ENCODE data around the gene UGP2. TPM values are rescaled to one million over a fixed set of nuclear protein-coding genes. Genes with fewer than 3 reads are reported as not detected.
A peak's percentile ranks its signal among the peaks of the same experiment; 100 is the strongest.

UGP2 gene
- total RNA-seq, 2 experiments from 2014 or later: 98.4 to 144 TPM

DNA sequence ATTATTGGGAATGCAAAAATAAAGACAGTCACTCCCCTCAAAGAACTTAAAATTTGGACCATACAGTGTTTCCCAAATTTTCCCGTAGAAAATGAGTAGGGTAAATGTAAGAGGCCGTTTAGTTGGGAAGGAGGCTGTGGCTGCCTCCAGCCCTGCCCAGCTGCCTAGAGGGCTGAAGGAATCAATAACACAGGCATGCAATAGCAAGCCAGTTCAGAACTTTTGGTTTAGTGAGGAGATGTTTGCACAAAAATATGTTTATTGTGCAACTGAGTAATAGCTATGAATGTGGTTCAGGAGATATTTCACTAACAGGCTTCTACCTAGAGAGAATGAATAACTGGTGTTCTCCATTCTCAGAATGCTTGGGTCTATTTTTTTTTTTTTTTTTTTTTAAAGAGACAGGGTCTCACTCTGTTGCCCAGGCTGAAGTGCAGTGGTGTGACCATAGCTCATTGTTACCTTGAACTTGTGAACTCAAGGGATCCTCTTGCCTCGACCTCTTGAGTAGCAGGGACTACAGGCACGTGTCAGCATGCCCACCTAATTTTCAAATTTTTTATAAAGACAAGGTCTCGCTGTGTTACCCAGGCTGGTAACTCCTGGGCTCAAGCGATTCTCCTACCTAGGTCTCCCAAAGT lies 23.6 kb downstream of the UGP2 start:
- H3K36me3 Mint-ChIP-seq (ENCODE audit: low read depth): peaks cover 25% of the 10 kb centered on the region
- CTCF ChIA-PET: interaction anchor here (0.6 to 2.5 kb wide), 7 partner anchors 9 to 167 kb away, joined by 3 to 11 read pairs (median 4); no protein-coding TSS in a partner anchor
- H3K4me3 Mint-ChIP-seq: no peak overlapping the region
- H3K4me1 Mint-ChIP-seq: peaks cover 41% of the 10 kb centered on the region
- no peaks in the 10 kb centered on the region for H3K27me3 Mint-ChIP-seq
- ATAC-seq (no peak), DNase-seq (no peak)
- POLR2A ChIA-PET: interaction anchor here (1.0 kb wide), 1 partner anchor 24 kb away, joined by 6 read pairs; the partner anchor contains the start of gene UGP2
- H3K9me3 Mint-ChIP-seq (ENCODE audit: low read depth): no peaks in the 10 kb centered on the region
- H3K27ac Mint-ChIP-seq: no peak overlapping the region
- intact Hi-C loops (cut with DNase I, micrococcal nuclease): loop anchor here in 1 of 2 experiments (2.0 kb wide), 1 partner anchor 24 kb away; no protein-coding TSS in a partner anchor

DNA sequence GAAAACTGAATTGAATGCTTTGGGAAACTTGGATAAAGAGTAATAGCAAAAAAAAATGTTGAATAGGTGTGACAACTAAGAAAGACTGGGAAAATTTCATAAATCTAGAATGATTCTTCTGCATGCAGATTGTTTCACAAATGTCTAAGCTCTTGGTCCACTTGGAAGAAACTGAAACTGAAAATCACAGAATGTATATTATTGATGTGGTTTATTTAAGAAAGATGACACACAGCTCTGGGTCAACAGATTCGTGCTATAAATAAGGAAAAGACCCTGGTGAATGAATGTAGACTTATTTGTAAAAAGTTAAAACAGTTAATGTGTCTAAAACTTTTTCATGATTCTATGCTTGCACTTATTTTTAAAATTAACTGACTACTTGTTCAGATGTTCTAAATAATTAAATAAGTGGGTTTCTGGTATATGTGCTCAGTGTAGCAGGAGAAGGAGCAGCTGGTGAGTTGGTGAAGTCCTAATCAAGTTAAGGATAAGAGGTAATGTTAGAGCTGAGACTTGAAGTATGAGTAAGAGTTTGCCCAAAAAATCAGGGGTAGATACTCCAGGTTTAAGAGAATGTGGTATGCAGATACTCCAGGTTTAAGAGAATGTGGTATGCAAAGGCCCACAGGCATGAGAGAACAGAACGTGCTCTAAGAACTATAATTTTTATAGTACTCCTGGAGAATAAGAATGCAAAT lies 24.5 kb downstream of the UGP2 start:
- H3K9me3 Mint-ChIP-seq (ENCODE audit: low read depth): no peaks in the 10 kb centered on the region
- CTCF ChIA-PET: interaction anchor here (0.6 to 1.7 kb wide), 9 partner anchors 8 to 812 kb away, joined by 3 to 6 read pairs (median 4); no protein-coding TSS in a partner anchor
- ATAC-seq (no peak), DNase-seq (no peak)
- POLR2A ChIA-PET: interaction anchor here (1.0 kb wide), 1 partner anchor 25 kb away, joined by 6 read pairs; the partner anchor contains the start of gene UGP2
- no peaks in the 10 kb centered on the region for H3K27me3 Mint-ChIP-seq
- peaks cover 39% of the 10 kb centered on the region for H3K4me1 Mint-ChIP-seq
- peaks cover 26% of the 10 kb centered on the region for H3K36me3 Mint-ChIP-seq (ENCODE audit: low read depth)
- H3K4me3 Mint-ChIP-seq: no peak overlapping the region
- intact Hi-C loops (cut with DNase I, micrococcal nuclease): no loop called here
- H3K27ac Mint-ChIP-seq: no peak overlapping the region

DNA sequence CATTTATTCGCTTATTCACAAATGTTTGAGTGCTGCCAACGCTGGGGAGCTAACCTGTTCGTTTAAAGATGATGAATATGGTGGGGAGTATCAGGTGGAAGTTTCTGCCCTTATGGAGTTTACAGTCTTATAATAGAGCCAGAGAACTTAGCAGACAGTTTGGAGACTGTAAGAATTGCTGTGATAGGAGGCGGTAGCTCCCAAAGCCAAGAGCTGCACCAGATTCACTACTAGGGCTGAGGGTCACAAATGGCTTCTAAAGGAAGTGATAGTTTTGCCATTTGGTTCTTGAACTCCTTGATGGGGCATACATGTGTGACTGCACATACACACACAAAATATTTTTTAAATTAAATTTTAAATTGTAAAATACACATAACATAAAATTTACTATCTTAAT lies 29.0 kb downstream of the UGP2 start:
- Mint-ChIP-seq H3K4me3 (no peak overlapping the region), H3K27ac (no peak overlapping the region), H3K27me3 (no peaks in the 10 kb centered on the region), H3K9me3 (ENCODE audit: low read depth) (peaks cover 3% of the 10 kb centered on the region), H3K4me1 (peaks cover 24% of the 10 kb centered on the region), H3K36me3 (ENCODE audit: low read depth) (peaks cover 36% of the 10 kb centered on the region)
- DNase-seq (no peak), ATAC-seq (no peak)
- intact Hi-C loops (cut with DNase I, micrococcal nuclease): no loop called here
- ChIA-PET CTCF (interaction anchor here (1.8 kb wide), 1 partner anchor 10 kb away, joined by 4 read pairs; no protein-coding TSS in a partner anchor), POLR2A (no interaction called here)

DNA sequence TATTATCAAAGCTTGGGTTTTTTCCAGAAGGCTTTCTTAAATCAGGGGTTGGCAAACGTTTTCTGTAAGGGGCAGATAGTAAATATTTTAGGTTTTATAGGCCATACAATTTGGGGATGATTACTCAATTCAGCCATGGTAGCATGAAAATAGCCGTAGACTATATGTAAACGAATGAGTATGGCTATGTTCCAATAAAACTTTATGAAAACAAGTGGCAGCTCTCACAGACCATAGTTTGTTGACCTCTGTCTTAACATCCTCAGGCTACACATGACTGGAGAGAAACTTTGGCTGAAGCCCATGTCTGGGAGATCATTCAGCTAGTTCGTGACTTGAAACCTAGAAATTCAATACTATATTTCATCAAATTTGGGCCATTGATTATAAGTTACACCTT lies 30.2 kb downstream of the UGP2 start:
- ATAC-seq (no peak), DNase-seq (no peak)
- H3K9me3 Mint-ChIP-seq (ENCODE audit: low read depth): peaks cover 3% of the 10 kb centered on the region
- peaks cover 20% of the 10 kb centered on the region for H3K4me1 Mint-ChIP-seq
- ChIA-PET CTCF (interaction anchor here (1.9 kb wide), 1 partner anchor 11 kb away, joined by 5 read pairs; no protein-coding TSS in a partner anchor), POLR2A (no interaction called here)
- peaks cover 39% of the 10 kb centered on the region for H3K36me3 Mint-ChIP-seq (ENCODE audit: low read depth)
- no peak overlapping the region for H3K4me3 Mint-ChIP-seq
- H3K27ac Mint-ChIP-seq: no peak overlapping the region
- no peaks in the 10 kb centered on the region for H3K27me3 Mint-ChIP-seq
- intact Hi-C loops (cut with DNase I, micrococcal nuclease): no loop called here

DNA sequence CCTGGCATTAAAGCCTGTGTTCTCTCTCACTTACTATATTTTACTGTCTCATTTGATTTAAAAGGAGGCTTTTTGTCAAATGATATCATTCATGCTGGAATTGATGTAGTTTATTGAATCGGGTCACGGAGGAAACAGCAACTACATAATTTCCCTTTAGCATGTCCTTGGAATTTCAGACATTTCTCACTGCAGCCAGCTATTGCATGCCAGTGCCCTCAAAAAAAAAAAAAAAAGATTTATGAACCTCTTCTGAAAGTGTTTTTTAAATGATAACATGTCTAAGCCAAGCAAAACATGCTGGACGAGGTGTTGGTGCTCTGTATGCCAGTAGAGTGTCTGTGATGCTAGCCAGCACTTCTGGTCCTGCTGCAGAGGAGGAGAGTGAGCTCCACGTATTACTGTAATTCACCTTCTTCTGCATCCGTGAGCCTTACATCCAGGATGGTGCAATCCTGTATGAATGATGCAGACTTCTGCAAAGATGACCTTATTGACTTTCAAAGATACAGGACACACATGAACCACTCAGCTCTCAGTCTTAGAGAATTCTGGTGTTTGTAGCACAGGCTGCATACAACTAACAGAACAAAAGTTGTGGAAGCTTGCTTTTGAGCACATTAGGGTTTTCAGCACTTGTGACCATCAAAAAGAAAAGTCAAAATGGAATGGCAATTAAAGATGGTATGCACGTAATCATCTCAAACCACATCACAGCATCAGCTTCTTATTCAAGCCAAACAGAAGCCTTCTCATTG lies 31.1 kb downstream of the UGP2 start:
- Mint-ChIP-seq H3K27me3 (no peaks in the 10 kb centered on the region), H3K9me3 (ENCODE audit: low read depth) (peaks cover 3% of the 10 kb centered on the region), H3K36me3 (ENCODE audit: low read depth) (peaks cover 45% of the 10 kb centered on the region), H3K4me1 (peaks cover 20% of the 10 kb centered on the region), H3K4me3 (no peak overlapping the region), H3K27ac (no peak overlapping the region)
- DNase-seq (no peak), ATAC-seq (no peak)
- CTCF ChIA-PET: interaction anchor here (0.9 to 1.9 kb wide), 2 partner anchors 10 to 15 kb away, joined by 3 to 5 read pairs; no protein-coding TSS in a partner anchor
- POLR2A ChIA-PET: interaction anchor here (0.7 kb wide), 1 partner anchor 17 kb away, joined by 4 read pairs; no protein-coding TSS in a partner anchor
- intact Hi-C loops (cut with DNase I, micrococcal nuclease): no loop called here

DNA sequence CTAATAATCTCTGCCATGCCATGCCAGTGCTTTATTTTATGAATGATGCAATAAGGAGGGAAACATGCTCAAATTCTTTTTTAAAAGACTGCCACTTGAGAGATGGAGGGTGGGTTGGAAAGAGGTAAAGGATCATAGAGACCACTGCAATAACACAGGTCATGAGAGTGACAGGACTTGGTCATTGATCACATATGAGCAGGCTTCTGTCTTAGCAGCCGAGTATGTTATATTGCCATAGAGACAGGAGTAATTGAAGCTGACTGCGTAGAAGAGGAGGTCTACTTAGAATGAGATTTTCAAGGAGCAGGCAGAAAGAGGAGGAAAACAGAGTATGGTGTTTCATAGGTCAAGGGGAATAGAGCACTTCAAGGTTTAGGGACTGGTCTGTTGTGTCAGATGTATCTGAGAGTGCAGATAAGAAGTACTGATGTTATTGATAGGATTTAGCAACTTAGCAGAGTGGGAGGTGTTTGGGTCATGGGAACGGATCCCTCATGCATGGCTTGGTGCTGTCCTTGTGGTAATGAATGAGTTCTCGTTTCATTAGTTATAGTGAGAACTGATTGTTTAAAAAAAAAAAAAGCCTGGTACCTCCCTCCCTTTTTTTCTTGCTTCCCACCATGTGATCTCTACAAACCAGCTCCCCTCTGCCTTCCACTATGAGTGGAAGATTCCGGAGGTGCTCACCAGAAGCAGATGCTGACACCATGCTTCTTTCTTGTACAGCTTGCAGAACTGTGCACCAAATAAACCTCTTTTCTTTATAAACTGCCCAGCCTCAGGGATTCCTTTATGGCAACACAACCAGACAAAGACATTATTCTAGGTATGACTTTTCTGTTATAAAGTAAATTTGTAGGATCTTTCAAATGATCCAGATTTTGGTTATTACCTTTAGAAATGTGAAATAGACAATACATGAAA lies 32.8 kb downstream of the UGP2 start:
- H3K27me3 Mint-ChIP-seq: no peaks in the 10 kb centered on the region
- ChIA-PET POLR2A (no interaction called here), CTCF (no interaction called here)
- ATAC-seq: no peak
- peaks cover 3% of the 10 kb centered on the region for H3K9me3 Mint-ChIP-seq (ENCODE audit: low read depth)
- no peak for DNase-seq
- H3K4me1 Mint-ChIP-seq: peaks cover 20% of the 10 kb centered on the region
- H3K4me3 Mint-ChIP-seq: no peak overlapping the region
- intact Hi-C loops (cut with DNase I, micrococcal nuclease): no loop called here
- peaks cover 44% of the 10 kb centered on the region for H3K36me3 Mint-ChIP-seq (ENCODE audit: low read depth)
- no peak overlapping the region for H3K27ac Mint-ChIP-seq

DNA sequence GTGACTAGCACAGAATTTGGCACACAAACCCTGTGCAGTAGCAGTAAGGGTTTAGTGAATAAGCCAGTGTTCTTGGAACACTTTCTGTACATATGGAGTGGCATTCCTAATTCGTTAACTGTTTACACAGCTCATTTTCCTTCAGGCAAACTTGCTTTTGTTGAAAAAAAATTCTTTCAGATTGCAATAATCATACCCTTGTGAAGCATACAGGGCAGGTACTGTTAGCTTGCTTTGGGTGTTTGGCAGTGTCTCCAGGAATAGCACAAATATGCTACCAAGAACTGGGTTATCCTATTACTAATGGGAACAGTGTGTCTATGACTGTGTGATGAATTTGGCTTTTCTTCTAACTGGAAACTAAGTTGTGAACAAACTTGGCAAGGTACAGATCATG lies 33.4 kb downstream of the UGP2 start:
- Mint-ChIP-seq H3K9me3 (ENCODE audit: low read depth) (peaks cover 3% of the 10 kb centered on the region), H3K4me1 (peaks cover 20% of the 10 kb centered on the region), H3K36me3 (ENCODE audit: low read depth) (peaks cover 43% of the 10 kb centered on the region), H3K27ac (peak overlapping the region; percentile 51), H3K27me3 (no peaks in the 10 kb centered on the region), H3K4me3 (no peak overlapping the region)
- intact Hi-C loops (cut with DNase I, micrococcal nuclease): no loop called here
- CTCF ChIA-PET: no interaction called here
- POLR2A ChIA-PET: no interaction called here
- ATAC-seq: no peak
- no peak for DNase-seq

DNA sequence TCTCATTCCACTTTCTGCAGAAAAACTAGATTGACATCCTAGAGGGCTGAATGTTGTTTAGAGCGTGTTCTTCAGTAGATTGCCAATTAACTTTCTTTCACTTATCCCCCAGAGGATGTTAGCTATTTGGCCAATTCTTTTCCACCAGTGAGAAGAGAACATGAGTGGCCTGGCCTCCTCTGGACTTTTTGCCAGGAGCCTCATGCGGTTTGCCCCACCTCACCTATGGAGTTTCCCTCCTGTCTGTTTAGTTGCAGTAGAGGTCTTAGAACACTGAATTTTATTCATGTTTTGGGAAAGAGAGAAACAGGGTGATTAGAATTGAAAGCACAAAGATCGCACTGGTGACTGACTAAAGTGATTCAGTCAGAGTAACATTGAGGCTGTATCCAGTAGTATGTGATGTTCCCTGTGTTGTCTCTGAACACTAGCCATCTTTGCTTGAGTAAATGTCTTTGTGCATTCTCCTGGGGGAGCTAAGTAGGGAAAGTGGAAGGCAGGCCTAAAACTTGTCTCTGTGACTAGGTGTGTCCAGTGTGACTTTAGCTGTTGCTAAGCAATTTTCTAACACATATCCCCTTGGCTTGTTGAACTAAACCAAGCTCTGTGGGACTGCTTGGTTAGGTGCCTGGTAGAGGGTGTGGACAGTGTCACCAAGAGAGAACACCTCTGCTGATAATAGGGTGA lies 34.0 kb downstream of the UGP2 start:
- CTCF ChIA-PET: interaction anchor here (0.8 to 1.7 kb wide), 3 partner anchors 10 to 14 kb away, joined by 3 to 7 read pairs (median 6); no protein-coding TSS in a partner anchor
- POLR2A ChIA-PET: no interaction called here
- Mint-ChIP-seq H3K27ac (peak overlapping the region; percentile 51), H3K27me3 (no peaks in the 10 kb centered on the region), H3K9me3 (ENCODE audit: low read depth) (peaks cover 3% of the 10 kb centered on the region), H3K4me1 (peaks cover 24% of the 10 kb centered on the region), H3K4me3 (no peak overlapping the region), H3K36me3 (ENCODE audit: low read depth) (peaks cover 42% of the 10 kb centered on the region)
- DNase-seq (no peak), ATAC-seq (peak; percentile 30)
- intact Hi-C loops (cut with DNase I, micrococcal nuclease): no loop called here

DNA sequence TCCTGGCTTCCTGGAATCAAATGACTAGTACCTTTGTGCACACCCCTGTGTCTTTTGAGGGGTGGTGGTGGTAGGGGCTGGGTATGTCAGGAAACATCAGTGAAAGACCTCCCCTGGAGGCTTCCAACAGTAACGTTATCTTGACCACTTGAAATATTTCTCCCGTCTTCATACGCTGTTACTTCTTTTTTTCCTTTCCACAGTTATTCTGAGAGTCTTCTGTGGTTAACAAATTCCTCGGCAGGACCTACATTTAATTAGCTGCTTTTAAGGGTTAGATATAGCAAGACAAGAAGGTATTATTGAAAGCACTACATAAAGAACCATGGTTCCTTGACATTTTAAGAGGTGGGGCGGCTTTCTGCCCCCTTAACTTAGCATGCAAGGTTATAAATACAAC lies 34.6 kb downstream of the UGP2 start:
- CTCF ChIA-PET: interaction anchor here (0.8 to 1.7 kb wide), 3 partner anchors 10 to 15 kb away, joined by 3 to 7 read pairs (median 6); no protein-coding TSS in a partner anchor

DNA sequence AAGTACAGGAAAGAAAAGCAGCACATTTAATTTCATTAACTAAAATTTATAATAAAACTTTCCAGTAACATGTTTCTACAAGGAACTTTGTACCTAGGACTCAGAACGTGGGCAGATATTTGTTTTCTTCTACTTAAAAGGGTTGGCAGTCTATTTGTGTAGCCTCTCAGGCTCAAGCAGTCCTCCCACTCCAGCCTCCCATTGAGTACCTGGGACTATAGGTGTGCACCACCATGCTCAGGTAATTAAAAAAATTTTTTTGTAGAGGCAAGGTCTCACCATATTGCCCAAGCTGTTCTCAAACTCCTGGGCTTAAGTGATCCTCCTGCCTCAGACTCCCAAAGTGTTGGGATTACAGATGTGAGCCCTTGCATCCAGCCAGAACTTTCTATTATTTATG lies 36.8 kb downstream of the UGP2 start:
- H3K27ac Mint-ChIP-seq: no peak overlapping the region
- POLR2A ChIA-PET: no interaction called here
- intact Hi-C loops (cut with DNase I, micrococcal nuclease): no loop called here
- no peak overlapping the region for H3K4me3 Mint-ChIP-seq
- H3K9me3 Mint-ChIP-seq (ENCODE audit: low read depth): peaks cover 3% of the 10 kb centered on the region
- H3K27me3 Mint-ChIP-seq: no peaks in the 10 kb centered on the region
- CTCF ChIA-PET: interaction anchor here (0.7 to 1.4 kb wide), 3 partner anchors 17 to 187 kb away, joined by 3 to 6 read pairs (median 4); no protein-coding TSS in a partner anchor
- DNase-seq (no peak), ATAC-seq (no peak)
- H3K4me1 Mint-ChIP-seq: peaks cover 44% of the 10 kb centered on the region
- H3K36me3 Mint-ChIP-seq (ENCODE audit: low read depth): peaks cover 36% of the 10 kb centered on the region

More for the DNA sequence above, 34.6 kb downstream of the UGP2 start:
- Mint-ChIP-seq H3K36me3 (ENCODE audit: low read depth) (peaks cover 42% of the 10 kb centered on the region), H3K4me1 (peaks cover 30% of the 10 kb centered on the region), H3K27ac (no peak overlapping the region), H3K9me3 (ENCODE audit: low read depth) (peaks cover 3% of the 10 kb centered on the region), H3K4me3 (no peak overlapping the region), H3K27me3 (no peaks in the 10 kb centered on the region)
- ATAC-seq: no peak
- POLR2A ChIA-PET: no interaction called here
- no peak for DNase-seq
- intact Hi-C loops (cut with DNase I, micrococcal nuclease): no loop called here
